ENCODE measurements around the gene CARD8. TPM values are rescaled to one million over a fixed set of nuclear protein-coding genes. Genes with fewer than 3 reads are reported as not detected.

The CARD8 gene
- total RNA-seq (2014; rRNA removed) (6.8 and 8.7 TPM in 2 replicates), Bru-seq, nascent RNA (percentile 51 among the genes with signal in this experiment), BruChase-seq, experiment 1, labeled RNA remaining after a 6-hour chase (percentile 58 among the genes with signal in this experiment), BruChase-seq, experiment 2, labeled RNA remaining after a 2-hour chase (percentile 56 among the genes with signal in this experiment)
- long read RNA-seq, partial matches to known transcripts, result 2 of 17 reads
- long read RNA-seq, other reads (novel, unspliced or antisense), result 13 of 17 reads

DNA sequence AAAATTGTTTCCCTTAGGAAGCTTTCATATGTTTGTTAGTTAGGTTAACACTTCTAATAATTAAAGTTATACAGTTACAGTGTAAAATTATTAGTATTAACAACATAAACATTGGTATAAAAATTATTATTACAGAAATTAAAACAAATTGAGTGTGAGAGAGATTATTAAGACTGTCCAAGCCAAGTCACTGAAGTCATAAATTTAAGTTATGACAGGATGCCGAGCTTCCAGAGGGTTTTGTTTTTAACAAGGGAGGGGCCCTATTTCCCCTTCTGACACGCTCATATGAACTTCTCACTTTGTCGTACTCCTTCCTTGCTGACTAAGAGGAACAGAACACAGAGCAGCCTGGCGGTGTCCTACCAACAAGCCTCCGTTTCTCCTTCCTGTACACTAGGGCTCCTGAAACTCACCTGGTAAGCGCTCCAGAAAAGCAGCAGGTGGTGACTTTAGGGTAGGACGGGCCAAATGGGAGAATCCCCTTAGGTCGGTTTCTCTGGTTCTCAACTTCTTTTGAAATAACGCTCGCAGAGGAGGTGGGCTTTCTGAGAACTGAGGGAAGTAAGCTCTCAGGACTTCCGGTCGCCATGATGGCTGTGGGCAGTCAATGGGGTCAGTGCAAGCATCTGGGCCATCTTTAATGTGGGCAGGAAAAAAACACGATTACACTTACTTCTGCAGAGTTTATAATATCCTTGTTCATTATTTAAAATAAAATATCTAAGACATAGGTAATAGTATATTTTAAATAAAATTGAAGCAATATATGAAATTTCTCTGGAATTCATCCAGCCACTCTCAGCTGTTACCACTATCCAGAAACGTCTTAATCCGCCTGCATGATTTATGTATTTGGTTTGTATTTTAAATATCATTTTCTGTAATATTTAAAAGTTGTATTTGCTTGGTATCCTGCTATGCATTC, at the start of gene CARD8:
Gene CARD8 (minus strand): TSS at position 537 of the 928 bp plus-strand sequence. CDS start 14,892 bp downstream, outside the sequence.
- no peaks in the 10 kb centered on the region for H3F3A ChIP-seq (ENCODE audit: low read length, unreplicated experiment)
- TSS peak; percentile 87 for BruUV-seq (replicated peaks)
- DNase-seq, result peak; percentile 77

GRCh38 chr19:48303866-48304265, 48.2 kb upstream of the CARD8 start:
- no TSS peak for BruUV-seq (replicated peaks)

More for the DNA sequence above, at the start of gene CARD8:
- Histone ChIP-seq H4K20me1 (ENCODE audit: low read length) (no peaks in the 10 kb centered on the region), H2AFZ (ENCODE audit: low read length) (peak within 1 kb of the TSS; percentile 85), H3K4me2 (ENCODE audit: low read length) (peak within 1 kb of the TSS; percentile 73), H3K9me2 (replicated peaks; ENCODE audit: low read length) (no peaks in the 10 kb centered on the region), H3K36me3 (ENCODE audit: low read depth, low read length) (no peaks in the 10 kb centered on the region), H3K4me1 (ENCODE audit: insufficient read depth, low read length) (peaks cover 6% of the 10 kb centered on the region; the same call in 1 of the 2 replicates), H3K79me2 (ENCODE audit: low read length) (peaks cover 17% of the 10 kb centered on the region; the same call in 1 of the 2 replicates), H3K27ac (ENCODE audit: low read length) (peak within 1 kb of the TSS; percentile 91), H3K9ac (ENCODE audit: low read length) (peak within 1 kb of the TSS; percentile 89), H3K27me3 (ENCODE audit: low read length) (no peaks in the 10 kb centered on the region), H3K9me3 (ENCODE audit: low read length) (no peaks in the 10 kb centered on the region), H3K4me3 (ENCODE audit: low read length) (peak within 1 kb of the TSS; percentile 78)
- ChIA-PET CTCF (no interaction called here), POLR2A (ENCODE audit: unreplicated experiment) (no interaction called here)
- TF ChIP-seq CTCF (conservative IDR thresholded peaks at IDR 0.05; ENCODE audit: low read depth, low read length), result no peak
- no peak for TF ChIP-seq EZH2phosphoT487 (IDR thresholded peaks at IDR 0.05; ENCODE audit: borderline replicate concordance, low read length)
- no peak for TF ChIP-seq EZH2 (IDR thresholded peaks at IDR 0.05; ENCODE audit: low read length, unreplicated experiment)
- ATAC-seq, result peak; percentile 82
- intact Hi-C loops (cut with micrococcal nuclease), result loop anchor here (5.0 kb wide), 1 partner anchor 53 kb away; no protein-coding TSS in a partner anchor

More at GRCh38 chr19:48303866-48304265, 48.2 kb upstream of the CARD8 start:
- no peak overlapping the region for H3K4me3 ChIP-seq (ENCODE audit: low read length)
- H3F3A ChIP-seq (ENCODE audit: low read length, unreplicated experiment), result no peaks in the 10 kb centered on the region
- intact Hi-C loops (cut with micrococcal nuclease), result no loop called here
- no peaks in the 10 kb centered on the region for H3K9me2 ChIP-seq (replicated peaks; ENCODE audit: low read length)
- no peaks in the 10 kb centered on the region for H4K20me1 ChIP-seq (ENCODE audit: low read length)
- H3K27me3 ChIP-seq (ENCODE audit: low read length), result no peaks in the 10 kb centered on the region
- ATAC-seq (no peak), DNase-seq (no peak)
- H3K4me1 ChIP-seq (ENCODE audit: insufficient read depth, low read length), result no peaks in the 10 kb centered on the region
- no peaks in the 10 kb centered on the region for H3K36me3 ChIP-seq (ENCODE audit: low read depth, low read length)
- no peak for TF ChIP-seq EZH2phosphoT487 (IDR thresholded peaks at IDR 0.05; ENCODE audit: borderline replicate concordance, low read length)
- no peak for TF ChIP-seq CTCF (conservative IDR thresholded peaks at IDR 0.05; ENCODE audit: low read depth, low read length)
- no peak for TF ChIP-seq EZH2 (IDR thresholded peaks at IDR 0.05; ENCODE audit: low read length, unreplicated experiment)
- H3K79me2 ChIP-seq (ENCODE audit: low read length), result no peaks in the 10 kb centered on the region
- no peak overlapping the region for H3K27ac ChIP-seq (ENCODE audit: low read length)
- ChIA-PET POLR2A (ENCODE audit: unreplicated experiment) (no interaction called here), CTCF (no interaction called here)
- H3K9ac ChIP-seq (ENCODE audit: low read length), result no peak overlapping the region
- H3K4me2 ChIP-seq (ENCODE audit: low read length), result no peak overlapping the region
- no peak overlapping the region for H2AFZ ChIP-seq (ENCODE audit: low read length)
- no peaks in the 10 kb centered on the region for H3K9me3 ChIP-seq (ENCODE audit: low read length)
